NCI-H2081 treated with DMSO at 0.1 percent for 48 hours (cell line): ENCODE data around the gene GPATCH4.
"Not testable (repeated sequence)": the region's sequence is repeated elsewhere in the genome, so short reads cannot be mapped to it uniquely, and the experiment has no call there.

Source experiments
- DNase-seq: peaks from one replicate; lab custom pipeline; 2025; lab: John Stamatoyannopoulos, UW

GPATCH4 gene

DNA sequence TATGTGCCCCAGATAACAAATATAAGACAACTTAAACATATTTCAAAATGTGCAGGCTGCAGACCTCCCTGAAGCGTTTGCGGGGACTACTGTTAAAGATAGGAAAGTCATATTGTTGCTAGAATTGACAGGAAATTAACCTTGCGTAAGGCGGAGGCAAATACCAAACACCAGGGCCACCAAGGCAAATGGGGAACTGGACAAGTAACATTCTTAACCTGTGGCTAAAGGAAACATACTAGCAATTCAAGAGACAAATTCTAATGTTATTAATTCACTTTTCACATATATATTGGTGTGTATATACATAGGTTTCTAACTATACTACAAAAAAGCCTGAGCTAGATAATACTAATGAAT is 24.8 kb upstream of the GPATCH4 start:
- no peak for DNase-seq

DNA sequence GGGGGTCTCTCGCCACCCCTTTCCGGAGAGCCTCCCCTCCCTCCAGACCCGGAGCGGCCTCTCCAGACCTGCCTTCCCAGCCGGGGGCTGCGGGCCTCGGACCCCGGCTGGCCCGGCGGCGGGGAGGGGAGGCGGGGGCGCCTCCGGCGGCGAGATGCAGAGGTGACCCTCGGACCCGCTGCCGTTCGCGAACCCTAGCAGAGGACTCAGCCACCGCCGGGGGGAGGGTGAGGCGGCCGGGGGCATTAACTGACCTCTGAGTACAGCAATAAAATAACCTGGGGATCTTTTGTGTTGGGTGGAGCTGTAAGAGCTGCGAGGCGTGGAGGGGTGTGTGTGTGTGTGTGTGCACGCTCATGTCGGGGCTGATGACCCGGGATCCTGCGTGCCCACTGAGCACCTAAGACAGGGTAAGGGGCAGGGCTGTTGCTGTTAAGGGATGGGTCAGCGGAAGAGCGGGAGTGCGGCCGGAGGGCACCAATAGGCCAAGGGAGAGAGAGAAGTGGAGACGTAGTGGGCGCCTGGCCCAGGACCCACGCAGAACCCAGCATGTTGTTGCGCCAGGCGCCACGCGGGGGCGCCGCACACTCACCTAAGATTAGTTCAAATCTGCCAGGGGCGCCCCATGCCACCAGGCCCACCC is 24.3 kb upstream of the GPATCH4 start:
- no peak for DNase-seq

DNA sequence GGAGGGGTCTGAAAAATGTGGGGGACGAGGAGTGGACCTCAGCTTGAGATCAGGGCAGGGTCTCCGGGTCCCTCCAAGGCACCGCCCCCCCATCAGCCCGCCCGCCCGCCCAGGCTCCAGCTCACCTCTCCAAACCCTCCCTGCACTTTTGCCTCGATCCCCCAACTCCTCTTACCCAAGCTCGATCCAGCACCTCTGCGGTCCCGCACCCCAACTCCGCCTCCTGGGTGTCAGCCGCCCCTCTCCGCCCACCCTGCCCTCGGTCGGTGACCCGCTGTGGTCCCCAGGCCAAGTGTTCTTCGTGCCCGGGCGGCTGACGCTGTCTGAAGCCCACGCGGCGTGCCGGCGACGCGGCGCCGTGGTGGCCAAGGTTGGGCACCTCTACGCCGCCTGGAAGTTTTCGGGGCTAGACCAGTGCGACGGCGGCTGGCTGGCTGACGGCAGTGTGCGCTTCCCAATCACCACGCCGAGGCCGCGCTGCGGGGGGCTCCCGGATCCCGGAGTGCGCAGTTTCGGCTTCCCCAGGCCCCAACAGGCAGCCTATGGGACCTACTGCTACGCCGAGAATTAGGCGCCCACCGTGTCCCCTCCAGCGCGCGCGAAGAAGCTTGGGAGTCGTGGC is 23.6 kb upstream of the GPATCH4 start:
- DNase-seq = no peak

DNA sequence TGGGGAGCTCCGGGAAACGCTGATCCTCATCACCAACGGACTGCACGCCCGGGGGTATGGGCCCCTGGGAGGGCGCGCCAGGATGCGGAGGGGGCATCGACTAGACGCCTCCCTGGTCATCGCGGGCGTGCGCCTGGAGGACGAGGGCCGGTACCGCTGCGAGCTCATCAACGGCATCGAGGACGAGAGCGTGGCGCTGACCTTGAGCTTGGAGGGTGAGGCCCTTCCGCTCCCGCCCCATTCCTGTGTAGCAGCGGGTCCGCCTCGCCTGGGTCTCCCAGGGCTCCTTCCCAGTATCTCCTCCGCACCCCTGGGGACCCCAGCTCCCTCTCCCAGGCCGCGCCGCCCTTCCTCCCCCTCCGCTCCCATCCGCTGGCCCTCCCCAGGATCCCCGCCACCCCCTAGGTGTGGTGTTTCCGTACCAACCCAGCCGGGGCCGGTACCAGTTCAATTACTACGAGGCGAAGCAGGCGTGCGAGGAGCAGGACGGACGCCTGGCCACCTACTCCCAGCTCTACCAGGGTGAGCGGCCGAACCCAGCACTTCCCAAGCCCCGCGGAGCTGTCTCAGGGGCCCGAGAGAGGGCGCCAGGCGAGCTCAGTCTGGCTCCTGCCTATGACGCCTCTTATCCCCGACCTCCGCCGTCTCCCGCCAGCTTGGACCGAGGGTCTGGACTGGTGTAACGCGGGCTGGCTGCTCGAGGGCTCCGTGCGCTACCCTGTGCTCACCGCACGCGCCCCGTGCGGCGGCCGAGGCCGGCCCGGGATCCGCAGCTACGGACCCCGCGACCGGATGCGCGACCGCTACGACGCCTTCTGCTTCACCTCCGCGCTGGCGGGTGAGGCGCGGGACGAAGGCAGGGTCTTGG is 22.9 kb upstream of the GPATCH4 start:
- DNase-seq = peak; percentile 40

DNA sequence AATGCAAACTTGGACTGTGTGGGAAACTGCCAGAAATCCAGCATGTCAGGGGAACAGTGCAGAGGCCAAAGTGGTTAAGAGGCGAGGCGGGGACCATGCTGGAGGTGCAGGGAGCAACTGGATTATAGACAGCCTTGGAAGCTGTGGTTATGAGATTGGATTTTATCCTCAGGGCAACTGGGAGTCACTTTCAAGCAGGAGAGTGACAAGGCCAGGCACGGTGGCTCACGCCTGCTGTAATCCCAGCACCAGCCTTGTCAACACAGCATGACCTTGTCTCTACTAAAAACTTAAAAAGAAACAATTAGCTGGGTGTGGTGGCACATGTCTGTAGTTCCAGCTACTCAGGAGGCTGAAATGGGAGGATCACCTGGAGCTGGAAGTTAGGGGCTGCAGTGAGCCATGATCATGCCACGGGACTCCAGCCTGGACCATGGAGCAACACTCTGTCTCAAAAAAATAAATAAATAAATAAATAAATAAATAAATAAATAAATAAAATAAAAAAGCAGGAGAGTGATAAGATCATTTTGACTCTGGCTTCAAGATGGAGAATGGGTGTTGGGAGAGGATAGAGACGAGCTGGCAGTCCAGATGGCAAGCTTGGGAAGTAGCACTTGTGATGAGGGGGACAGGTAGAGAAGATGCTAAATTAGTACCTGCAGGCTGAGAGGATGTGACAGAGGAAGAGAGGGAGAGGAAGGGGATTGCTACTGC is 21.5 kb upstream of the GPATCH4 start:
- no peak for DNase-seq

DNA sequence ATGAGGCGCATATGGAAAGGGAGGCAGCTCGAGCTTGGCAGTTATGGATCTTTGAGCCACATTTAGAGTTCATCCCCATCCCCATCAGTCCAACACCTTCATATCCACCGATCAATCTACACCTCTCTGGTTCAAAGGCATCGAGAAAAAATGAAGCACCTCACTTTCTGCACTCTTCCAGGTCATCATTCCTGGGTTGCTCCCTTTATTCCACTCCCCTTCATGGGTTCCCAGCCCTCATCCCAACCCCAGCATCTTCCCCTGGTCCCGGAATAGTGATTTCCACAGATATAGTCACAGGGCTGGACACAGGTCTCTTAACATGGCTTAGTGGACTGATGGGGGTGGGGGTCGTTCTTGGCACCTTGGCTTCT is 18.3 kb upstream of the GPATCH4 start:
- DNase-seq = no peak

DNA sequence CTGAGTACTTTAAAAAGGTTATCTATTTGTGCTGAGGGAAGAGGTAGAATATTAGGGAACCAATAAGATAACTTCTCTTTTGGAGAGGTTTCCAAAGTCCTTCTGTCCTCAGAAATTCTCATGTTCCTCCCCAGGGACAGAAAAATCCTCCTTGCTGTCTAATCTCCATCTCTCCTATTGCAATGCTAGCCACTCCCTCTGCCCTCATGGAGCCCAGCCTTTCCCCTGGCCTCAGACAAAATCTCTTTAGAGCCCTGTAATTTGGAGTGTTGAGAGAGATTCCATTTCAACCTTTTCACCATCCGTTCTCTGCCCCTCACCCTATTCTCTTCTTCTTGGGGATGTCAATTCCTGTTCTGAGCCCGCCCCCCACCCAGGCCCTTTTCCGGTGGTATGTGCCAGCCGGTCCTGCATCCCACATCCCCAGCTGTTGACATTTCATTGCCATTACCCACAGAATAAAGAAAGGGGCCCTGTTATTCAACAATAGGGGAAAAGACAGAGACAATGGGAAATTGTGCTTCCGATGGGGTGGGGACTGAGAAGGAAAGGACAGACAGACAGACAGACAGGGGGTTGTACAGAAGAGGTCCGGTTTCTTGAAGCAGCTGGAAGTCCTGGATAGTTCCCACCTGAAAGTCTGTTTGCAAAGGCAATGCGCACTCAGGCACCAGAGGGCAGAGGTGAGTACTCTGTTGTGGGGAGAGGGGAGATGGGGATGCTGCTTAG is 17.7 kb upstream of the GPATCH4 start, which contains the start of gene HAPLN2:
HAPLN2 (plus strand) TSS at position 563 of the 729 bp plus-strand sequence. CDS start 4,076 bp downstream, outside the sequence.
- DNase-seq = no peak

DNA sequence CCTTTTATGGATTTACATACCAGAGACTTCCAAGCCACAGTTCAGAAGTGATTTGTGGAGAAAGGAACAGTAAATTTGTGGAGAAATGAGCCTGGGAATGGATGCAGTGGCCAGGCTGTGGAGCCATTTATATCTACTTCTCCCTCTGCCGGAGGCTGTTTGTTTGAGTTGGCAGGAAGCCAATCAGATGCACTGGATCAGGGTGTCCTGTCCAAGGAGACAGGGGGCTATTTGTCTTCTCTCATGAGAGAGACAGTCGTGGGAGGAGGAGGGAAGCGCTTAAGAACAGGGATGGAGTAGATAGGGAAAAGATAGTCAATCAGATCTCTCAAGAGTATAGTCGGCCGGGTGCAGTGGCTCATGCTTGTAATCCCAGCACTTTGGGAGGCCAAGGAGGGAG is 15.2 kb upstream of the GPATCH4 start:
- no peak for DNase-seq

DNA sequence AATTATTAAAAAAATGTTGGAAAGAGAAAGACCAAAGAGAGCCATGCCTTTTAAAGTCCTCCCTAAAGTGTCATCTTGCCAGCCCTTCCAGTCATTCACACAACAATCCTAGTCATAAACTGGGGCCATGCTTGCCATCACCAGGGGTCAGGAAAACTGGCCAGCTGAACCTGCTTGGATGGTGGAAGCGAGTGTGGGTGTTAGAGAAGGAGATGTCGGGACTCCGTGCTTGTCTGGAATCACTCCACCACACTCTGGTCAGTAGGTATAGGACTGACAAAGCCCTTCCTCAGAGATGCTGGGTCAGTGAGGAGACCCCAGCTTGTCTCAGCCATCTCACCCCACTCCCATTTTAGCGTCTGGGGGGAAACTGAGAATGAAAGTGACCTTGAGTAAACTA is 14.7 kb upstream of the GPATCH4 start:
- DNase-seq = no peak

DNA sequence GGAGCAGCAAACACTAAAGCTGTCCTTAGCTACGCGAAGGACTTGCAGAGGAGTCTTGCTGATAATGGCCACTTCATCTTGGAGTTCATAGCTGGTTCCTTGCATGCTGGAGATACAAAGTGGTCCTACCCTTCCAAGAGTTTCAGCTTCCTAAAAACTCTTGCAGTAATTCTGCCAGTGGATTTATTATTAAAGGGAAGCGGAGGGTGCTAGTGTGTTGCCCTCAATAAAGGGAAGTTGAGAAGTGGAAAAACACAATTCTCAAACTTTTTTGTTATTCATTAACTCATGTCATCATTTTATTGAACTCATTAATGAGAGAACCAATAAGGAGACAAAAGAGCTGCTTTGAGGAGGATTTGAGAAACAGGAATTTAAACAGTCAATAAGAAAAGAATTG is 11.4 kb upstream of the GPATCH4 start:
- no peak for DNase-seq

DNA sequence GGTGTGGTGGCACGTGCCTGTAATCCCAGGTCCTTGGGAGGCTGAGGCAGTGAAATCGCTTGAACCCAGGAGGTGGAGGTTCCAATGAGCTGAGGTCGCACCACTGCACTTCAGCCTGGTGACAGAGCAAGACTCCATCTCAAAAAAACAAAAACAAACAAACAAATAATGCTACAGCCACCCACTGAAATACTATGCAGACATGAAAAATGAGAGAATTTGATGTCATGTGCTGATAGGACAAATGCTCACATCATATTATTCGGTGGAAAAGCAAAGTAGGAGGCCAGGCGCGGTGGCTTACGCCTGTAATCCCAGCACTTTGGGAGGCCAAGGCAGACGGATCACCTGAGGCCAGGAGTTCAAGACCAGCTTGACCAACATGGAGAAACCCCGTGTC is 8.8 kb upstream of the GPATCH4 start:
- not testable (repeated sequence) for DNase-seq

DNA sequence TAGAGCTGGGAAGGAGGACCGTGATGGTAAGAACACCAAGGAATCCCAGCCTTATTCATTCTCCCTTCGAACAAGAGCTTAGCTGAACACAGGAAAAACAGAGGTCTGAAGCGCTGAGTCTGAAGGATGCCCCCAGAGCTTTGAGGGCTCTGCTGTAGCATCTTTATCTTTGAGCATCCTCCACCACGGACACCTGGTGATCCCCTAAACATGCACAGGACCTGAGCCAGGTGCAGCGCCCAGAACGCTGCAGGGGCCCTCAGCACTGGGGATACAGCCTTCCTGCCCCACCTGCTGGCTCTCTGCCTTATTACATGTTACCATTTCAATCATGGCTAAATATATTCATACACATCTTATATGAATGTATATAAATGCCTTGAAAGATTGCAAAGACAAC is 7.7 kb upstream of the GPATCH4 start:
- DNase-seq = peak; percentile 58

DNA sequence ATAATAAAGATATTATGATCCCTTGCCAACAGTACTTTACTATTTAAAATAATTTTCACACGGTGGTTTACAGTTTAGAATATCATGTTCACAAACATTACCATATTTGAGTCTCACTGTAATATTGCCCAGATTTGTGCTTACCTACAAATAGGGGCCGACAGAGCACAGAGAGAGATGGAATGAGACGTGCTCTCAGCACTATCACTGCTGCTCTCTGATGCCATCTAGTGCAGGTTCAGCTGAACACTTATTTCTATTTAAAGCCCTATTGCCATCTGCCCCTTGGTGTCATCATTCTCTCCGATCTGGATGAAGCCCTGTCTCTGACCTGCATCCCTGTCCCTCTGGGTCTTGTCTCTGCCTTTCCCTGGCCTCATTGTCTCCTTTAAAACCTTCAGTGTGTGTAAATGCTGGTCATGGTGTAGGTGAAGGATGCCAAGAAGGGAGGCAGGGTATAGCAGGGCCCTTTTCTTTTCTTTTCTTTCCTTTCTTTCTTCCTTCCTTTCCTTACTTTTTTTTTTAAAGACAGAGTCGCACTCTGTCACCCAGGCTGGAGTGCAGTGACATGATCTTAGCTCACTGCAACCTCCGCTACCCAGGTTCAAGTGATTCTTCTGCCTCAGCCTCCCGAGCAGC is 6.9 kb upstream of the GPATCH4 start:
- DNase-seq = peak; percentile 74

DNA sequence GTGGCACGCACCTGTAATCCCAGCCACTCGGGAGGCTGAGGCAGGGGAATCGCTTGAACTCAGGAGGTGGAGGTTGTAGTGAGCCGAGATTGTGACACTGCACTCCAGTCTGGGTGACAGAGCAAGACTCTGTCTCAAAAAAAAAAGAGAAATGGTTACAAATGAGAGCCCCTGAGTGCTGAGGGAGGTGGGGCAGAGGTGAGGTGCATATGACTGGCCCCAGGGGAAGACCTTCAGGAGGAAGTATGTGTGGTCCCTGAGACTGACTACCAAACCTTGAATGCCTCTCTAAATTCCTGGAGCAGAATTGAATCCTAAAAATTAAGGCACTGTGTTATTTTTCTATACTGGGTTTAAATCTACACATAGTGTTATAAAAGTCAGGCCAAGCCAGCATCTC is 6.1 kb upstream of the GPATCH4 start:
- DNase-seq = not testable (repeated sequence)

DNA sequence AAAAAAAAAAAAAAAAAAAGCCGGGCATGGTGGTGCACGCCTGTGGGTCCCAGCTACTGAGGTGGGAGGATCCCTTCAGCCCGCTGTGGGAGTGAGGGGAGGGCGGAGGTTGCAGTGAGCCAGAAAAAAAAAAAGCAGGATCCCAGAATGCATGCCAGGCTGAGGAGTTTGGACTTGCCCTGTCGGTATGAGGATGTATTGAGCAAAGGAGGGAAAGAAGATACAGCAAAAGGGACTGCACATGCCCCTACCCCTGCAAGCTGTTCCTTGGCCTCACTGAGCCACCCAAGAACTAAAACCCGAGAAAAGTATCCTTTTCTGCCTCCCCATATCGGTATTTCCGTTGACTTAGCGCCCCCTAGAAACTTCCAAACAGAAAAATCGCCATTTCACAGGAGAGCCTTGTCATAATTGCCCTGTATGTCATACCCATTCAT is 1.3 kb upstream of the GPATCH4 start:
- DNase-seq = no peak

DNA sequence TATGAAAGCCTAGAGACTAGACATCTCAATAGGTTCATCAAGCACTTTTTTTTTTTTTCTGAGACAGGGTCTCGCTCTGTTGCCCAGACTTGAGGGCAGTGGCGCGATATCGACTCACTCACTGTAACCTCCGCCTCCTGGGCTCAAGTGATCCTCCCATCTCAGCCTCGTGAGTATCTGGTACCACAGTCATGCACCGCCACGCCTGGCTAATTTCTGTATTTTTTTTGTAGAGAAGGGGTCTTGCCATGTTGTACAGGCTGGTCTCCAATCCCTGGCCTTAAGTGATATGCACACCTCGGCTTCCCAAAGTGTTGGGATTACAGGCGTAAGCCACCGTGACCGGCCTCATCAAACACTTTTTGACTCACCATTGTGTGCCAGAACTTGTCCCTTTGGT is 613 bp upstream of the GPATCH4 start:
- DNase-seq = no peak

DNA sequence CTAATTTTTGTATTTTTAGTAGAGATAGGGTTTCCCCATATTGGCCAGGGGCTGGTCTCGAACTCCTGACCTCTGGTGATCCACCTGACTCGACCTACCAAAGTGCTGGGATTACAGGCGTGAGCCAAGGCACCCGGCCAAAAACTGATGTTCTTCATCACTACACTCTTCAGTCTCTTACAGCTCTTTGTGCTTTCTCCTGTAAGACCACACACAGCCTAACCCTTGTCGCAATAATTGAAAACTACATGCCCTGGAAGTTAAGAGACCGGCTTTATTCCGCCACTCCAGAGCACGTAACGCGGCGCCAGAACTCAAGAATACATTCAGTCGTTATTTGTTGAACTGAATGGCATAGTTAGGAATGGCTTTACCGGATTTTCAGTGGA is 552 bp downstream of the GPATCH4 start:
- no peak for DNase-seq

DNA sequence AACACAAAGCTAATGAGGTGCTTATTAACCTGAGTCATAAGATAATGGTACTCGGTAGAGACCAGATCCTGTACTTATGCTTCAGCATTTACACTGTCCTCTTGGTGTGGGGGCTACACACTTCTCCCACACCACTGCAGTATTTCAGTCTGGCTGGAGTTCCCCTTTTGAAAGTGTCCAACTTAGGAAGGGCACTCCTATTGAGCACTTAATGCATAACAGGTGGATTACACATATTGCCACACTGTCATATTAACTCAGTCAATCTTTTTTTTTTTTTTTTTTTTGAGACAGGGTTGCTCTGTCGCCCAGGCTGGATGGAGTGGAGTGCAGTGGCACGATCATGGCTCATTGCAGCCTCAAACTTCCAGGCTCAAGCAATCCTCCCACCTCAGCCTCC is 1.5 kb downstream of the GPATCH4 start:
- DNase-seq = no peak

DNA sequence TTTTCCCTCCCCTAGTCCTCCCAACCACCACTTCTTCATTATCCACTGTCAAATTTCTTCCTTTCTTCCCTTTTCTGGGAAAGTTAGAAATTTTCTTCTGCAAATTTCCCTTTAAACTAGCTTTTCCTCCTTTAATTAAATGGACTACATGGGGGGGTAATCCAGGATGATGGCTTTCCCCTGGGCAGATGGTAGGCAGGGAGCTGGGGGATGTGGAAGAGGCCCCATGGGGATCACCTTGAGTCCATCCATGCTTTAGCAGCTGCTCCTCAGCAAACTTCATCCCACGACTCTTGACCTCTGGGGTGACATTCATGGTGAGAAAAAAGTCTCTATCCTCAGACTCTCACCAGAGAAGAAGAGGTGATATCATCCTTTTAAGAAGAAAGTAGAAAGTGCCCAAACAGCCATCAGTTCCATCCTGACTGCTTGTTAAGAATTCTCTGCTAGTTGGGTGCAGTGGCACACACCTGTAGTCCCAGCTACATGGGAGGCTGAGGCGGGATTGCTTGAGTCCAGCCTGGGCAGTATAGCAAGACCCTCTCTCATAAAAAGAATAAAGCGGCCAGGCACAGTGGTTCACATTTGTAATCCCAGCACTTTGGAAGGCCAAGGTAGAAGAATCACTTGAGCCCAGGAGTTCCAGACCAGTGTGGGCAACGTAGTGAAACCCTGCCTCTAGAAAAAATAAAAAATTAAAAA is 2.4 kb downstream of the GPATCH4 start:
- no peak for DNase-seq

DNA sequence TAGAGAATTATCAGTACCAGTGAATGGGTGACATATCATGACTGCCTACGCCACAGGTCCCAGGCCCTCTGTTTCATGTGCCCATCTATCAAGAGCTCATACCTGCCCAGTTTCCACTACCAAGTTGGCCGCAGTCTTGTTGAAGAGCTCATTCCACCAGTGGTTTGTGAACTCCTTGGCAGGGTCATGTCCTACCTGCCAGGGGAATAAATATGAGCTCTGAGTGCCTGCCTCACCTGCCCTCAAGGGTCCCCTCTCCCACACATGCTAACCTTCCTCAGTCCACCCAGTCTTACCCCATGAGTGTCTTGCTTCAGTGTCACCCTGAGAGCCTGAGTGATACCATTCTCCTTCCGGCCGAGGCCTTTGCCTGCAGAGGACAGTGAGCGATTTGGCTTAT is 3.2 kb downstream of the GPATCH4 start:
- no peak for DNase-seq

DNA sequence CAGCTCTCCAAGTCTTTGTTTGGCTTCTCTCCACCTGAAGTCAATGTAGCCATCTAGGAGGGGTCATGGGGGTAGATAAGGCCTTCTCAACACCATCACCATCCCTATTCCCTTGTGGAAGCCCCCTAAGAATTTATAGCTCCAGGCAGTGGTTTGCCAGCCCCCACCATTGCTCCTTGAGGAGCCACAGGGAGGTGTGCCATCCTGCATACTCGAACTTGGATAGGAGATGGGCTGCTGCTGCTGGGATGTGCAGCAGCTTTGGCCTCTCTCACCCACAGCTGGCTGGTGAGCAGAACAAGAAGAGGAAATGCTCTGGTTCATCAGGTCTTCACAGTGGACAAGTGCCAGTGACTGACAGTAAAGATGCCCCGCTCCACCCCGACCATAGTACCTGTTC is 4.9 kb downstream of the GPATCH4 start:
- DNase-seq = no peak
